ENCODE measurements around the gene SLC30A7.

DNA sequence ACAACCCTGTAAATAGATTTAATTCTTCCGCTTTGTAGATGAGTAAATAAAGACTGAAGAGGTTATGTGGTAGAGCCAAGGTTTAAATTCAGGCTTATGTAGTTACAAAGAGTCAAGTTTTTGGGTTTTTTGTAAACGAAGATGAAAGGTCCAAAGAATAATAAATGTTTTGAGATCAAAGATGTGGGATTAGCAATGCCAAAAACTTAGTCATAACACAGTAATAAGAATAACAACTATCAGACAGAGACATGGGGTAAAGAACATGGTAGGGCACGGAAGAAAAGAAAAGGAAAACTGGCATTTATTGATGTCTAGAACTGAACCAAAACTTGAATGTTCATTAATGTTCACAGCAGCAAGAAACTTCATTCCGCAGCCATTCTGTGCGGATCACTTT, 44.2 kb upstream of the SLC30A7 start:
- TF ChIP-seq CTCF (IDR thresholded peaks at IDR 0.05): no peak
- no peak for TF ChIP-seq POLR2A (IDR thresholded peaks at IDR 0.05)

Data from lower leg skin (tissue), 3 donors.